GM19099 (cell line): ENCODE results near the gene UTS2R.

Experiments used
- POLR2A ChIP-seq: IDR thresholded peaks from 3 replicates; pipeline ENCODE4 v1.6.1; 2011; ENCODE audit warnings: low read depth; ENCODE audit not compliant: insufficient read length; ENCODE audit errors: extremely low read depth

Gene UTS2R

DNA sequence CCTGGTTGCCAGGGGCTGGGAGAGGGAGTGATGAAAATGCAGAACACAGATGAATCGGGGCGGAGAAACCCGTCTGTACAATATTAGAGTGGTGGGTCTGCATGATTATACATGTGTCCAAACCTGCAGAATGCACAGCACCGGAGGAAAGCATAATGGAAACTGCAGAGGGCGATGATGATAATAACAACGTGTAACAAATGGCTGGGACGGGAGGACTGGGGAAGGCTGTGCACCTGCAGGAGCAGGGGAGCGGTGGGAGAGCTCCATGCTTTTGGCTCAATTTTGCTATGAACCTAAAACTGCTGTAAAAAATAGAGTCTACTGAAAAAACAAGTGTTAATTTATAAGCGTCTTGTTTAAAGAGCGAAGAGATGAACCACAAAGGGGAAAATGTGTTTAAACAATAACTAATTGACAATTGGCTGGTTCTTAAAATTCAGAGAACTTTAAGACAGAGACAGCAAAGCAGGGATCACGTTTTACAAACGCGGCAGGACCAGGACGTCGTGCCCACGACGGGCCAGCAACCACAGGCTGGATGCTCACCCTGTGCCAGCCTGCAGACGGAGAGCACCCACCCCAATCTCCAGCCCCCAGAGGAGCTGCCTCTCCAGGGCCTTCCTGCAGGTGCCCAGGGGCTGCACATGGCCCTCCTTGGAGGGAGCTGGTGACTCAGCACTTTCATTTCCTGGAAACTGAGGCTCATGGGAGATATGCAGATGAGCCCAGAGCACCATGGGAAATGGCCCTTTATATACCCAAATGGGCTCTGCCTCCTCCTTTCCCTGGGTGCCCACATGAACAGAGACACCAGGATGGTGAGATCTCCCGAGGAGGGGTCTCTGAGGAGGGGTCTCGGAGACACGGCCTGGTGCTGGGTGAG is 12.9 kb upstream of the UTS2R start, which contains the start of gene TEX19:
Gene TEX19, plus strand, starts transcription at position 783 of the 886 bp plus-strand sequence. CDS start 2,904 bp downstream, outside the sequence.
- TF ChIP-seq POLR2A, result peak; percentile 25

DNA sequence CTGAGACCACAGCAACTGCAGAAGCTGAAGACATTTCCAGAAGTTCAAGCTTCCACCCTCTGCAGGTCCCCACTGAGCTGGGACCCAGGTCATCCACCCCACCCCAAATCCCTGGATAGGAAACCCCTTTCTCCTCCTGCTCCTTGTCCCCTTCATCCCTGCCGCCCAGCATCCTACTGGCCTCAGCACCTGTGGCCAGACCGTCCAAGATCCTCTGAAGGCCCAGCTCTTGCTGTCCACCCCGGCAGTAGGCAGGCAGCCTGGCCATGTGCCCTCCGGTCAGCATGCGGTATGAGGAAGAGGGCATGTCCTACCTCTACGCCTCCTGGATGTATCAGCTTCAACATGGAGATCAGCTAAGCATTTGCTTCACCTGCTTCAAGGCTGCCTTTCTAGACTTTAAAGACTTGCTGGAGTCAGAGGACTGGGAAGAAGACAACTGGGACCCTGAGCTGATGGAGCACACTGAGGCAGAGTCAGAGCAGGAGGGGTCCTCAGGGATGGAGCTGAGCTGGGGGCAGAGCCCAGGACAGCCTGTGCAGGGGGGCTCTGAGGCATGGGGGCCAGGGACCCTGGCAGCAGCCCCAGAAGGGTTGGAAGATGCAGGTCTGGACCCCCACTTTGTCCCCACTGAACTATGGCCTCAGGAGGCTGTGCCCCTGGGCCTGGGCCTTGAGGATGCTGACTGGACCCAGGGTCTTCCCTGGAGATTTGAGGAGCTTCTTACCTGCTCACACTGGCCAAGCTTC is 9.5 kb upstream of the UTS2R start:
- TF ChIP-seq POLR2A, result no peak

DNA sequence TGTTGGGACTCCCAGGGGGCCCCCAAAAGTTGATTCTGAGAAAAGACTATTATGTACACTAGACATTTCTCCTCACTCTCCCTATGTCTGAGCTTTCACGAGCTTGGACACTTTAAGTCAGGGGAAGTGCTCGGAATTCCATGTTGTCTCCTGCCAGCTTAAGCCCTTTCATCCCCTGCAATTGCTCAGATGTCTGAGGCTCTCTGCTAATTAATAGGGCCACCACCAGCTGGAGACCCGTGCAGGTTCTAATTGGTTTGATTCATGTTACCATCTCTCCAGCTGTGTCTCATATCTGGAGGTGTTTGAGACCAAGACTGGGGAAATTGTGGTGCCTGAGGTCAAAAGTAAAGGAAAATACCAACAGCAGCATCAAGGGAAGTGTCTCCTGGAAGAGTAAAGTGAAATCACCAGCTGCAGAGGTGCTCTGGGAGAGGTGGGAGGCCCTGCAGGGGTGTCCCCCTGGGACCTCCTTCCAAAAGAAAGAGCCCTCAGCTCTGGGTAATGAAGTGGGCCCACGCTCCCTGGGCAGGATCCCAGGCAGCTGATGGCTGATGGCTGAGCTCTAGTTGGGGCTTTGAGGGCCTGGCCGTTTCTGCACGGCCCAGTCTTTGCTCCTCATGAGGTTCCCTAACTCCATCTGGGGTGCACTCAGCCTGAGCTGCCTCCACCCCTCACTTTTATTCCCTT is 5.8 kb upstream of the UTS2R start:
- TF ChIP-seq POLR2A, result no peak

DNA sequence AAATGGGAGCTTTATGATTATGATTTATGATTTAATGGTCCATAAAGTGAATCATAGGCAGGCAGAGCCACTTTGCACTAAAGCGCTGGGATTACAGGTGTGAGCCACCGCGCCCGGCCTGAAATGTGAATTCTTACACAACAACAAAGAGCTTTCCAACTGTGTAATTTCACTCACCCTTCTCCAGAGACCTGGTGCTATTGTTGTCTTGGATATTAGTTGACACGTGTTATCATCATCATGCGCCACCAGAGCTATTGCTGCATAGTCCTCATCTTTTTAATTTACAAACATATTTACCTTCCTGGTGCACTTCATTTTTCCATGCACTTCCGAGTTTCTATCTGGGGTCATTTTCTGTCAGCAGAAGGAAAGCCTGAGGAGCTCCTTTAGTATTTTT is 4.8 kb upstream of the UTS2R start:
- no peak for TF ChIP-seq POLR2A

DNA sequence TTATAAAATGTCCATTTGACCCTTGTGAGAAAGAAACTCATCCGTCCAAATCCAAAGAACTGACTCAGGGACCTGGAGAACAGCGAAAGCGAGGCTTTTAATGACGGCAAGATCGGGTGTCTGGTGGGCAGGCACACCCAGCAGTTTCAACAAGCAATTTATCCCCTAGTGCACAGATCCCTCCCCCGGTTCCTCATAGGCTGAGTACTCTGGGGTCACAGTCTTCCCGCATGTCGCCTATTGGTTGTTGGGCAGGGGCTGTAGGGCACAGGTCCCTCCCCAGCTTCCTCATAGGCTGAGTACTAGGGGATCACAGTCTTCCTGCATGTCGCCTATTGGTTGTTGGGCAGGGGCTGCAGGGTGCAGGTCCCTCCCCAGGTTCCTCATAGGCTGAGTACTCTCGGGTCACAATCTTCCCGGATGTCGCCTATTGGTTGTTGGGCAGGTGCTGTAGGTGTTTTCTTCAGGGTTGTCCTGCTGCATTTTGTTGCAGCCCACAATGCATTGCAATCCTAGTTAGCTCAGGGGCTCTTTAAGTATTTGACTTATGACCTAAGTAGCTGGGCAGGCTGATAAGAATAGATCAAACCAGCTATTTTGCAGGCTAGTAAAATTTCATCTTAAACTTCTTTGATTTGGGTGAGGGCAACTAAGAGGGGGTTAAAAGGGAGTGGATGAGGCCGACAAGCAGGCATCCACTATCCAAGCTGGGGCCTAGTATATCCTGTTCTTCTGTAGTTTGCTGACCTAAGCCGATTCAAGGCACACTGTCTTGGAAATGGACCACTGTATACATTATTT is 3.6 kb upstream of the UTS2R start:
- TF ChIP-seq POLR2A, result no peak

DNA sequence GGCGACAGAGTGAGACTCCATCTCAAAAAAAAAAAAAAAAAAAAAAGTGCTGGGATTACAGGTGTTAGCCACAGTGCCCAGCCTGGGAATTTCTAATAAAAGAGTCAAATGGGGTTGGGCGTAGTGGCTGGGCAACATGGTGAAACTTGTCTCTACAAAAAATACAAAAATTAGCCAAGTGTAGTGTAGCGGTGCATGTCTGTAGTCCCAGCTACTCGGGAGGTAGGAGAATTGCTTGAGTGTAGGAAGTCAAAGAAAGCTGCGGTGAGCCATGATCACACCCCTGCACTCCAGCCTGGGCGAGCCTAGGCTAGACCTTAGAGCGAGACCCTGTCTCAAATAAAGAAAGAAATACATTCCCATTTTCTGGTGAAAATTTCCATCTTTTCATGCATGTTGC is 2.4 kb upstream of the UTS2R start:
- TF ChIP-seq POLR2A, result no peak

DNA sequence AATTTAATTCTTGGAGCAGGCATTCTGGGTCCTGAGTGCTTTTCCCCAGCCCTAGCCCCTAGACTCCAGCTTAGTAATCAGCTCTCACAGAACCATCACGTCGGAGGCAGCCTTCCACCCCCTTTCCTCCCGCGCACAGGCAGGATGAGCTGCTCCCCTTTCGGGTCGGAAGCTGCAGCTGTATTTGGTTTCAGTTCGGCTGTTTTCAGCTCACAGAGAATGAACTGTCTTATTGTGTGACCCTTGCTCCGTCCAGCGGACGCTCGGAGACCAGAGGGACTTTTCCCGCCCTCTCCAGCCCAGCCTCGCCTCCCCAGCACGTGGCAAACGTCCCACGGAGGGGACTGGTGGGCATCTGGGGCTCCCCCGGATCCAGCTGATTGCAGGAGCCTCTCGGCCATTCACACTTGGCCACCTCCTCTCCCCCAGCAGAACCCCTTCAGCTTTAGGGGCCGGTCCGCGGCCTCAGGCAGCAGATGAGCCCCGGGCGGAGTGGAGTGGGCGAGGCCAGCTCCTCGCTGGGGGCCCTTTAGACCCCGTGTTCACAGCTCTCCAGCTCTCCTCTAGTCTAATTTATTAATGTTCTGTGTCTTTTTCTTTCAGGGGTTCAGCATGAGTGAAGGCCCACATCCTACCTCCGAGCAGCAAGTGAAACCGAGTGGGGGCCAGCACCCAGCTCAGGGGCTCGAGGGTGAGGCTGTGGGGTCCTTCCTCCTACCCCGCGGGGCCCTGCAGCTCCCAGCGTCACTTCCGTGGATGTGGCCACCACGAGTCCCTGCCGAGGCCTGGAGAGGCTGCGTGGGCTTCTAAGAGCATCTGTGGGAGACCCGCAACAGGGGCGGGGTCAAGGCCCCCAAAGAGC is 863 bp upstream of the UTS2R start:
- no peak for TF ChIP-seq POLR2A

DNA sequence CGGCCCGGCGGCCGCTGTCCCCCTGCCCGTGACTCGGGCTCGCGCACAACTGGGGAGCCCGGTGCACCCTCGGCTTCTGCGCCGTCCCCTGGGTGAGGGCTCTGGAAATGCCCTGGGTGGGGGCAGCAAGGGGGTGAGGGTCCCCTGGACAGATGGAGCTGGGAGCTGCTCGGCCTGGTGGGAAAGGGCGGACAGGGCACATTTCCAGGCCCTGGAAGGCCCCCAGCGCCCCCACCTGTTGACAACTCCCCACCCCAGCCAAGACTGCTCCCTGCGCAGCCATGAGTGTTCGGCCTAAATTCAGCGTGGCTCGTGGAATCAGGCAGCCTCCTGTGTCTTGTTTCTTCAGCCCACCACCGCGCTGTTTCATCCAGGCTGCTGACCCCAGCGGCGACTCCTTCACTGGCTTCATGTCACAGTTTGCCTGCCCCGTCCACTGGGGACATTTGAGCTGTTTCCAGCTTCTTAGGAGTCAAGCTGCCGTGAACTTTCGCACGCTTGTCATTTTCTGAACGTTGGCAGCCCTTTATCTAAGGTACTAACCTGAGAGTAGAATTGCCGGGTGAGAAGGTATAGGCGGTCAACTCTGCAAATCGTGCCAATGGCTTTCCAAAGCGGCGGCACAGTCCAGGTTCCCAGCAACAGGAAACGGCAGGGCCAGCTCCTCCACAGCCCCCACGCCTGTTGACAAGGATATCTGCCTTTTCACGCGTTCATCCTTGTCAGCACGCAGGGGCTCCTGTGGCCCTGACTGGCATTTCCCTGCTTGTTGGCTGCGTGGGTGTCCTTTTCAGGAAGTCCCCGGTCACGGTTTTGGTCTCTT is 895 bp downstream of the UTS2R start:
- no peak for TF ChIP-seq POLR2A

DNA sequence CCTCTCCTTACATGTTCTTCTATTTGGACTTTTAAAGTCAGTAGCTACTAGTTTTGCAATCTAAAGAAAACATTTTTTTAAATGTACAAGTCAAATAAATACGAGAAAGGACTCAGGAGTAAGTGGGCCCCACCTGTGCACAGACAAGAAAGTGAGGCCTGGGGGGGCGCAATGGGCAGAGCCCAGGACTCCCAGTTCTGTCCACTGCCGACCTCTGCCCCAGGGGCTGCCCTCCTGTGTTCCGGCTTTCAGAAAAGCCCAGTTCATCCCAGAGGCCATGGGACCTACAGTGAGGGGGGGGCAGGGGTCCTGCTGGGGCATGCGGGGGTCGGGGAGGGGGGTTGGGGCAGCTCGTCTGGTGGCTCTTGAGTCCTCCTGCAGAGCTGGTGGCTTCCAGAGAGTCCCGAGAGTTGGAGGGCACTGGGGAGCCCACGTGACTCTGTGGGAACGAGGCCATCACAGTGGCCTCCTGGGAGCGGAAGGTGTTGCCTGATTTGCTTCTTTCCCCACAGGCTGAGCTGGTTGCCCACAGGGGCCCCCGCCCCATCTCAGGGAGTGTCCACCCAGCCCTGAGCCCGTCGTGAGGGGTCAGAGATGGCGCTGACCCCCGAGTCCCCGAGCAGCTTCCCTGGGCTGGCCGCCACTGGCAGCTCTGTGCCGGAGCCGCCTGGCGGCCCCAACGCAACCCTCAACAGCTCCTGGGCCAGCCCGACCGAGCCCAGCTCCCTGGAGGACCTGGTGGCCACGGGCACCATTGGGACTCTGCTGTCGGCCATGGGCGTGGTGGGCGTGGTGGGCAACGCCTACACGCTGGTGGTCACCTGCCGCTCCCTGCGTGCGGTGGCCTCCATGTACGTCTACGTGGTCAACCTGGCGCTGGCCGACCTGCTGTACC is 2.4 kb downstream of the UTS2R start:
- TF ChIP-seq POLR2A, result no peak

DNA sequence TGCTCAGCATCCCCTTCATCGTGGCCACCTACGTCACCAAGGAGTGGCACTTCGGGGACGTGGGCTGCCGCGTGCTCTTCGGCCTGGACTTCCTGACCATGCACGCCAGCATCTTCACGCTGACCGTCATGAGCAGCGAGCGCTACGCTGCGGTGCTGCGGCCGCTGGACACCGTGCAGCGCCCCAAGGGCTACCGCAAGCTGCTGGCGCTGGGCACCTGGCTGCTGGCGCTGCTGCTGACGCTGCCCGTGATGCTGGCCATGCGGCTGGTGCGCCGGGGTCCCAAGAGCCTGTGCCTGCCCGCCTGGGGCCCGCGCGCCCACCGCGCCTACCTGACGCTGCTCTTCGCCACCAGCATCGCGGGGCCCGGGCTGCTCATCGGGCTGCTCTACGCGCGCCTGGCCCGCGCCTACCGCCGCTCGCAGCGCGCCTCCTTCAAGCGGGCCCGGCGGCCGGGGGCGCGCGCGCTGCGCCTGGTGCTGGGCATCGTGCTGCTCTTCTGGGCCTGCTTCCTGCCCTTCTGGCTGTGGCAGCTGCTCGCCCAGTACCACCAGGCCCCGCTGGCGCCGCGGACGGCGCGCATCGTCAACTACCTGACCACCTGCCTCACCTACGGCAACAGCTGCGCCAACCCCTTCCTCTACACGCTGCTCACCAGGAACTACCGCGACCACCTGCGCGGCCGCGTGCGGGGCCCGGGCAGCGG is 3.2 kb downstream of the UTS2R start:
- no peak for TF ChIP-seq POLR2A

DNA sequence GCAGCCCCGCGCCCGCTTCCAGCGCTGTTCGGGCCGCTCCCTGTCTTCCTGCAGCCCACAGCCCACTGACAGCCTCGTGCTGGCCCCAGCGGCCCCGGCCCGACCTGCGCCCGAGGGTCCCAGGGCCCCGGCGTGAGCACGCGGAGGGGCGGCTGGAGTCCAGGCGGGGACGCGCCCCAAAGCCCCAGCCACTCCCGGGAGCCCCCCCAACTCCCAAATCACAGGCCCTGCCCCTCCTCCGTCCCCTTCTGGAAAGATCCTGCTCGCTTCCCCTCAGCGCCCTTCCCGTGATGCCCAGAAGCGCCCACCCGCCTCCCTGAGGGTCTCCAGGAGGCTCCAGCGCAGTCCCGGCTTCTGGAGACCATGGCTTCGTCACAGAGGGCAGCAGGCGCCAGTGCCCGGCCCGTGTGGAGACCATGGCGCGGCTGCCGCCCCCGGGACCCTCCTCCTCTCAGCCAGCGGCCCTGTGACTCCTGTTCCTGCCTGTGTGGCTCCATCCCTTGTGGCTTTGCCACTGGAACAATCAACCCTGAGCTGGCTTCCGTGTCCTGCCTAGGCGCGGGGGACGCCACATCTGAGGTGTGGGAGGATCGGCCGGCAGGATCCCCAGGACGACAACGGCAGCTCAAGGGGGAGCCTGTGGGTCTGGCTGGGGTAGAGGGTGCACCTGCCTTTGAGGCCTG is 3.9 kb downstream of the UTS2R start:
- no peak for TF ChIP-seq POLR2A
